GM10266 (cell line): ENCODE results near the gene DPP7.
"Not testable (repeated sequence)": the region's sequence is repeated elsewhere in the genome, so short reads cannot be mapped to it uniquely, and the experiment has no call there.

Source experiments
- DNase-seq: peaks from one replicate; pipeline ENCODE4 v3.0.0; 2012; ENCODE audit errors: extremely low spot score
- TF ChIP-seq, protein P1 (sequence below): IDR thresholded peaks from 2 replicates; pipeline ENCODE4 v1.5.1; 2012; ENCODE audit warnings: mild to moderate bottlenecking, low read depth; ENCODE audit not compliant: control insufficient read depth, insufficient read depth; ENCODE audit errors: missing control alignments

DPP7 gene

DNA sequence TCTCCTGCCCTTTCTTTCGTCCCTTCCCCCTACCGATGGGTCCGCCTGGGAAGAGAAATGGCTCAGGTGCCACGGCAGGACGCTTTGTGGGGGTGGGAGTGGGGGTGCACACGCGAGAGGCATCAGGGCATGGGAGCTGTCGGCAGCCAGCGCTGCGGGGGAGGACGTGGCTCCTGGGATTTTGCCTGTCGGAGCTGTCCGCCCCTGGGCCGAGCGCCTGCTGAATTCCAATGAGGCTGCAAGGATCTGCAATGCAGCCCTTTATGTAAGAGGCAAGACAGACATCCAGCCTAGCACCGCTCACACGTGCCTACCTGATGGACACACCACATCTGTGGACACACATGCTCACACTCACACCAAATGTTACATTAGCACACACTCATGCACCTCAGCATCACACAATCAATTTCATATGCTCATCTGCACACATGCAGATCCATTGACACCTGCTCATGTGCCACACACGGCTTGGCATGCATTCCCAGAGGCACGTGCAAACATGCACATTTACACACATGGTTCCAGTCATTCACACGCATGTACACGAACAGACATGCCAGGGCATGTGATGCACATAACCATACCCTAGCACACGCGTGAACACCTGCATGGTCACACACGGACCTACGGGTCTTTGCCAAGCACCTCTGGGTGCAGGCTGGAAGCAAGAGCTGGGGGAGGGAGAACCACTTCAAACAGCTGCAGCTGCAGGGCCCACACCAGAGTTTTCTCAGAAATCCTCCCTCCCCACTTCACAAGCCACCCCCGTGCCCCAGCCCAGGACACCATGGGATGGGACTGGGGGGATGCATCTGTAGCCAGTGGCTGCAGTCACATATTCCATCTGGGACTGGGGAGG, 25.8 kb upstream of the DPP7 start:
- no peak for DNase-seq
- TF ChIP-seq, protein P1, sequence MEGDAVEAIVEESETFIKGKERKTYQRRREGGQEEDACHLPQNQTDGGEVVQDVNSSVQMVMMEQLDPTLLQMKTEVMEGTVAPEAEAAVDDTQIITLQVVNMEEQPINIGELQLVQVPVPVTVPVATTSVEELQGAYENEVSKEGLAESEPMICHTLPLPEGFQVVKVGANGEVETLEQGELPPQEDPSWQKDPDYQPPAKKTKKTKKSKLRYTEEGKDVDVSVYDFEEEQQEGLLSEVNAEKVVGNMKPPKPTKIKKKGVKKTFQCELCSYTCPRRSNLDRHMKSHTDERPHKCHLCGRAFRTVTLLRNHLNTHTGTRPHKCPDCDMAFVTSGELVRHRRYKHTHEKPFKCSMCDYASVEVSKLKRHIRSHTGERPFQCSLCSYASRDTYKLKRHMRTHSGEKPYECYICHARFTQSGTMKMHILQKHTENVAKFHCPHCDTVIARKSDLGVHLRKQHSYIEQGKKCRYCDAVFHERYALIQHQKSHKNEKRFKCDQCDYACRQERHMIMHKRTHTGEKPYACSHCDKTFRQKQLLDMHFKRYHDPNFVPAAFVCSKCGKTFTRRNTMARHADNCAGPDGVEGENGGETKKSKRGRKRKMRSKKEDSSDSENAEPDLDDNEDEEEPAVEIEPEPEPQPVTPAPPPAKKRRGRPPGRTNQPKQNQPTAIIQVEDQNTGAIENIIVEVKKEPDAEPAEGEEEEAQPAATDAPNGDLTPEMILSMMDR: no peak

DNA sequence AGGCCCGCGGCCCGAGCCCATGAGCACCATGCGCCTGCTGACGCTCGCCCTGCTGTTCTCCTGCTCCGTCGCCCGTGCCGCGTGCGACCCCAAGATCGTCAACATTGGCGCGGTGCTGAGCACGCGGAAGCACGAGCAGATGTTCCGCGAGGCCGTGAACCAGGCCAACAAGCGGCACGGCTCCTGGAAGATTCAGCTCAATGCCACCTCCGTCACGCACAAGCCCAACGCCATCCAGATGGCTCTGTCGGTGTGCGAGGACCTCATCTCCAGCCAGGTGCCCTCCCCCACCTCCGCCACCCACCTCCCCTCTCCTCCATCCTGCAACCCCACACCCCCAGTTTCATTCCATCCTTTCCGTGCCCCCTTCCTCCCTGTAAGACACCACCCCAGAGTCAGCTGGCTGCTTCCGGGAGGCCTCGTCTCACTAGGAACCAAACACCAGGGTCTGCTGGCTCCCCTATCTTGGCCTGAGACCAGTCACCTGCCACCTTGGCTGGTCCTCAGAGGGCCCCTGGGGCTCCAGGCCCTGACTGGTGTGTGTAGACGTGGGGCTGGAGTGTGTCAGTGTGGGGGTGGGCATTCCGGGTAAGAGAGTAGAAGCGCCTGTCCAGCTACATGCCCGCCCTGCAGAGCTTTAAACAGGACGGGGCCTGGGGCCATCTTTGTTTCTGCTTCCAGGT, 25.1 kb upstream of the DPP7 start:
- no peak for DNase-seq
- TF ChIP-seq, protein P1: no peak

DNA sequence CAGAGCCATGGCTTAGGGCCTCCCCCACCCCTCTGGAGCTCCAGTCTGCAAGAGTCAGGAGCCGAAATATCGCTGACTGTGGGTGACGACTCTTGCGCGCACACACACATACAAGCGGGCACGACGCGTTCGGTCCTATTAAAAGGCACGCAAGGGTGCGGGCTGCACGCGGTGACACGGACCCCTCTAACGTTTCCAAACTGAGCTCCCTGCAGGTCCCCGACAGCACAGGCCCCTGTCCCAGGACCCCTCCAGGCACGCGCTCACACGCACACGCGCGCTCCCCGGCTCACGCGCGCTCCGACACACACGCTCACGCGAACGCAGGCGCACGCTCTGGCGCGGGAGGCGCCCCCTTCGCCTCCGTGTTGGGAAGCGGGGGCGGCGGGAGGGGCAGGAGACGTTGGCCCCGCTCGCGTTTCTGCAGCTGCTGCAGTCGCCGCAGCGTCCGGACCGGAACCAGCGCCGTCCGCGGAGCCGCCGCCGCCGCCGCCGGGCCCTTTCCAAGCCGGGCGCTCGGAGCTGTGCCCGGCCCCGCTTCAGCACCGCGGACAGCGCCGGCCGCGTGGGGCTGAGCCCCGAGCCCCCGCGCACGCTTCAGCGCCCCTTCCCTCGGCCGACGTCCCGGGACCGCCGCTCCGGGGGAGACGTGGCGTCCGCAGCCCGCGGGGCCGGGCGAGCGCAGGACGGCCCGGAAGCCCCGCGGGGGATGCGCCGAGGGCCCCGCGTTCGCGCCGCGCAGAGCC, 24.4 kb upstream of the DPP7 start, which contains the start of gene GRIN1:
Gene GRIN1, plus strand, starts transcription at position 433 of the 746 bp plus-strand sequence. CDS start 333 bp downstream, outside the sequence.
- TF ChIP-seq, protein P1: no peak
- peak; percentile 64 for DNase-seq

DNA sequence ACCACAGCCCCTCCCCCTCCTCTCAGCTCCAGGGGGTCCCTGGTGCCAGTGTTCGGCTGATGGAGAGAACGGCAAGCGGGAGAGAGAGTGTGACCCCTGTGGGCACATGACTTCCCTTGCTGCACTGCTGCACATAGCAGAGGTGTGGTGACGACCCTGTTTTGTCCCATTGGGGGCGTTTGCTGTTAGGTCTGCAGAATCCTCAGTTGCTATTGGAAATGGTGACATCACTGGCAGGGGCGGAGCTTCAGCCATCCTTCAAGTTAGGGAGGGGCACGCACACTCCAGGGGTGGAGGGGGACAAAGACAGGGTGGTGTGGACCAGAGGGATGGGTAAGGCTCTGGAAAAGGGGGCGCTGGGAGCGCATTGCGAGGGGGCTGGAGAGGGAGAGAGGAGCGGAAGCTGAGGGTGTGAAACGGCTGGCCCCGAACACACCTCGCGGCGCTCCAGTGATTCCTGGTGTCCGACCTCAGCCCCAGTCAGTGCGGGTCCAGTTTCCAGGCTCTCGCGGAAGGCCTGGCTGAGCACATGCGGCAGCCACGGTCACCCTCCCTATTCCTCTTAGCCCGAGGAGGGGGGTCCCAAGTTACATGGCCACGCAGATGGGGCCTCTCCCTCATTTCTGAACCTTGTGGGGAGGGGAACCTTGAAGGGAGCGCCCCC, 23.7 kb upstream of the DPP7 start:
- TF ChIP-seq, protein P1: no peak
- DNase-seq: no peak

GRCh38 chr9:137136881-137137607, 22.5 kb upstream of the DPP7 start:
- TF ChIP-seq, protein P1: no peak
- DNase-seq: no peak

- TF ChIP-seq, protein P1: no peak
- DNase-seq: no peak
Observed at GRCh38 chr9:137136261-137136880, 21.8 kb upstream of the DPP7 start.

GRCh38 chr9:137135154-137135553, 20.6 kb upstream of the DPP7 start:
- DNase-seq: not testable (repeated sequence)
